HG03460 (cell line): Measurements from ENCODE around the gene NPNT.

ENCODE experiments used
- ATAC-seq: cut with Tn5 transposase; IDR thresholded peaks from one replicate; pipeline ENCODE4 v1.9.1; 2021; ENCODE audit not compliant: unreplicated experiment

Gene NPNT

DNA sequence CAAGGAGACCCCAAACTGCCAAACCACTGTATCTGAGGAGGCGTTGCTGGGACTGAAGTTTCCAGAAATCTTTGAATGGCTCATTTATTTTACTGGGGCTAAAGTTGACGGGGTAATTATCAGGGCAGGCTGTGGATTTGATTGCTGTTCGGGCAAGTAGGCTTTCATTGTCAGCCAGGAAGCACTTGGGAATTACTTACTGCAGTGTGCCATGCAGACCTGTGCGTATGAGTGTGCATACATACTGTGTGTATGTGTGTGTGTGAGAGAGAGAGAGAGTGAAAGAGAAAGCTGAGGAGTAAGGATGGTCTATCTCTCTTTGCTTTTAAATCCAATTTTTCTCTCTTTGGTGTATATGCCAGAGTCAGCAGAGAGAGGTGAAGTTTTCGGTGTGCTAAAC, 122.7 kb downstream of the NPNT start:
- ATAC-seq, result no peak

DNA sequence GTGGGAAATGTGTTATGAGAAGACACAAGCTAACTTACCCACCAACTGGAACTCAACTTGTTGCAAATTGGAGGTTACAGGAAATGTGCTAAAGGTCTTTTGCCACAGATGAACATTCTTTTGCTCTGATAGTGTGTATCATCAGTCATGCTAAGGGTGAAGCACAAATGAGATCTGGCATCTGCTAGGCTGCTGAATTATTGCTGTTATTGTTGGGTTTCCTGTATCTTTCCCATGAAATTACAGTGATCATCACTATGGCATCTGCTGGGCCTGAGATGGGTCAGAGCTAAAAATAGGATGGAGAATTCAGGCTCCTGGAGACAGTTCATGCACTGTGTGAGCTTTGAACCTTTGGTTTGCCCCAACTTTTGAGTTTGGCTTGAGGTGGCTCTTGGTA, 124.5 kb downstream of the NPNT start:
- ATAC-seq, result no peak
